Measurements from ENCODE around the gene SLN.

DNA sequence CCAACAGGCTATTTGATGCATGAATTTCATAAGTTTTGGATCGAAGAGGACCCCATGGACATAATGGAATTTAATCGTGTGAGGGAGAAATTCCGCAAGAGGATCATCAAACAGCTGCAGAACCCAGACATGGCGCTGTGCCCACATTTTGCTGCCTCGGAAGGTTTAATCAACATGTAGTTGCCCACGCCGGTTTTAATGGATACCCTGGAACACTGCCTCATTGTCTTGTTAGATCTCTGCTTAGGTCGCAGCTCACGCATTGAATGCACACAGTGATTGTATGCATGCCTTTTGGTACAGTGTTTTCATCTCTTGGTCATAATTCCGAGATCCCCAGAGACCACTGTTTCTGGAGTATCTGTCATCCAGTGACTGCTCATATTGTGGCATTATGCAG, 46.8 kb downstream of the SLN start:
- TF ChIP-seq, protein P1, sequence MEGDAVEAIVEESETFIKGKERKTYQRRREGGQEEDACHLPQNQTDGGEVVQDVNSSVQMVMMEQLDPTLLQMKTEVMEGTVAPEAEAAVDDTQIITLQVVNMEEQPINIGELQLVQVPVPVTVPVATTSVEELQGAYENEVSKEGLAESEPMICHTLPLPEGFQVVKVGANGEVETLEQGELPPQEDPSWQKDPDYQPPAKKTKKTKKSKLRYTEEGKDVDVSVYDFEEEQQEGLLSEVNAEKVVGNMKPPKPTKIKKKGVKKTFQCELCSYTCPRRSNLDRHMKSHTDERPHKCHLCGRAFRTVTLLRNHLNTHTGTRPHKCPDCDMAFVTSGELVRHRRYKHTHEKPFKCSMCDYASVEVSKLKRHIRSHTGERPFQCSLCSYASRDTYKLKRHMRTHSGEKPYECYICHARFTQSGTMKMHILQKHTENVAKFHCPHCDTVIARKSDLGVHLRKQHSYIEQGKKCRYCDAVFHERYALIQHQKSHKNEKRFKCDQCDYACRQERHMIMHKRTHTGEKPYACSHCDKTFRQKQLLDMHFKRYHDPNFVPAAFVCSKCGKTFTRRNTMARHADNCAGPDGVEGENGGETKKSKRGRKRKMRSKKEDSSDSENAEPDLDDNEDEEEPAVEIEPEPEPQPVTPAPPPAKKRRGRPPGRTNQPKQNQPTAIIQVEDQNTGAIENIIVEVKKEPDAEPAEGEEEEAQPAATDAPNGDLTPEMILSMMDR (conservative IDR thresholded peaks at IDR 0.05; ENCODE audit: low read depth, low read length): no peak
- no peak for TF ChIP-seq EZH2 (IDR thresholded peaks at IDR 0.05; ENCODE audit: low read length, unreplicated experiment)
- 0 out of 2 replicates have a peak, but pooled peaks have one; percentile 40 for TF ChIP-seq EZH2phosphoT487 (IDR thresholded peaks at IDR 0.05; ENCODE audit: borderline replicate concordance, low read length)
